Endothelial cell of umbilical vein (primary cell): ENCODE data around the gene SLC34A1. TPM values are rescaled to one million over a fixed set of nuclear protein-coding genes. Genes with fewer than 3 reads are reported as not detected.

Experiments
- BruUV-seq: library from RNA; stranded (reverse); fragments of 400-500 nt; replicated peaks from 2 replicates; lab custom pipeline; 2021; lab: Mats Ljungman, UMichigan
- CTCF ChIA-PET: fragments of 300-600, 350-600 bp; sonication (Branson Sonifier 250); formaldehyde crosslinking; loops from one replicate; lab custom pipeline; 2021; ENCODE audit warnings: antibody characterized with exemption, inconsistent platforms; lab: Charles Lee
- POLR2A ChIA-PET: fragments of 300-600, 350-600 bp; sonication (Branson Sonifier 250); formaldehyde crosslinking; loops from one replicate; lab custom pipeline; 2021; ENCODE audit warnings: antibody characterized with exemption, inconsistent platforms; lab: Charles Lee
- DNase-seq: peaks from one replicate; pipeline ENCODE4 v3.0.0-alpha.2; 2011; ENCODE audit warnings: low read depth, low spot score
- FAIRE-seq: peaks from 2 replicates; lab custom pipeline; 2011; peaks lifted over from hg19 to GRCh38; lab: Jason Lieb, UNC
- H2AFZ ChIP-seq: 2 replicates; pipeline ENCODE4 v1.6.0; 2012; ENCODE audit warnings: low read depth, low read length, control low read depth, inconsistent platforms
- H3K27ac ChIP-seq: 2 replicates; pipeline ENCODE4 v1.5.1; 2011; ENCODE audit warnings: low read depth, mild to moderate bottlenecking, control low read depth, low read length, moderate library complexity; ENCODE audit not compliant: insufficient read depth
- H3K27me3 ChIP-seq, 2 experiments: 2 replicates each; pipeline versions ENCODE4 v1.6.0 to v1.6.1; 2011; ENCODE audit warnings: low read length in 2 of 2, mixed read lengths in 1 of 2; ENCODE audit not compliant: control insufficient read depth in 2 of 2, insufficient read depth in 2 of 2
- H3K36me3 ChIP-seq, 2 experiments: 2 replicates in 1 of 2; 3 replicates in 1 of 2; pipeline ENCODE4 v1.5.1; 2011; ENCODE audit warnings: low read length in 2 of 2, mild to moderate bottlenecking in 1 of 2, moderate library complexity in 1 of 2; ENCODE audit not compliant: control insufficient read depth in 2 of 2, insufficient read depth in 2 of 2; ENCODE audit errors: extremely low read depth in 1 of 2
- H3K4me1 ChIP-seq: 3 replicates; pipeline ENCODE4 v1.5.1; 2011; ENCODE audit warnings: mild to moderate bottlenecking, low read length; ENCODE audit not compliant: control insufficient read depth, insufficient read depth; ENCODE audit errors: extremely low read depth
- H3K4me2 ChIP-seq: 2 replicates; pipeline ENCODE4 v1.6.1; 2011; ENCODE audit warnings: low read length, control low read depth, mixed read lengths; ENCODE audit not compliant: insufficient read depth
- H3K4me3 ChIP-seq, 3 experiments: fragments of 200-600 bp in 1 of 3; sonication (generic), shearing (Covaris generic) in 1 of 3; replicated peaks in 1 of 3; 2 replicates each; pipeline ENCODE4 v1.5.1; 2011 to 2016; ENCODE audit warnings: control low read depth in 3 of 3, low read length in 3 of 3, mild to moderate bottlenecking in 2 of 3, inconsistent platforms in 1 of 3, low read depth in 1 of 3, moderate library complexity in 1 of 3; ENCODE audit not compliant: insufficient read depth in 1 of 3
- H3K79me2 ChIP-seq: 2 replicates; pipeline ENCODE4 v1.6.0; 2012; ENCODE audit warnings: low read length, inconsistent platforms; ENCODE audit not compliant: control insufficient read depth, insufficient read depth
- H3K9ac ChIP-seq: replicated peaks from 2 replicates; pipeline ENCODE3; 2011; ENCODE audit warnings: low read length, control low read depth; ENCODE audit not compliant: insufficient read depth; ENCODE audit errors: extremely low read depth
- H3K9me1 ChIP-seq: replicated peaks from 3 replicates; pipeline ENCODE4 v1.6.0; 2011; ENCODE audit warnings: mild to moderate bottlenecking, low read length; ENCODE audit not compliant: control insufficient read depth, insufficient read depth; ENCODE audit errors: extremely low read depth
- H3K9me3 ChIP-seq: replicated peaks from 2 replicates; pipeline ENCODE4 v1.5.1; 2012; ENCODE audit warnings: low read length, inconsistent platforms; ENCODE audit not compliant: control insufficient read depth, insufficient read depth
- H4K20me1 ChIP-seq: replicated peaks from 2 replicates; pipeline ENCODE3; 2011; ENCODE audit warnings: mild to moderate bottlenecking, low read length; ENCODE audit not compliant: control insufficient read depth, insufficient read depth; ENCODE audit errors: extremely low read depth
- EZH2 ChIP-seq: IDR thresholded peaks from 2 replicates; pipeline ENCODE4 v1.6.1; 2012; ENCODE audit warnings: borderline replicate concordance, low read depth, mild to moderate bottlenecking, moderate library complexity, low read length, inconsistent platforms; ENCODE audit not compliant: severe bottlenecking
- FOS ChIP-seq: IDR thresholded peaks from 2 replicates; pipeline ENCODE4 v1.6.1; 2011; ENCODE audit warnings: mild to moderate bottlenecking, low read length, moderate library complexity, borderline replicate concordance; ENCODE audit not compliant: insufficient read depth
- GATA2 ChIP-seq: IDR thresholded peaks from 2 replicates; pipeline ENCODE4 v1.7.0; 2011; ENCODE audit warnings: low read depth, mild to moderate bottlenecking, moderate library complexity, mixed read lengths, low read length; ENCODE audit not compliant: insufficient read length, insufficient read depth
- POLR2A ChIP-seq: IDR thresholded peaks from 2 replicates; pipeline ENCODE4 v1.6.1; 2012; ENCODE audit warnings: low read depth, mild to moderate bottlenecking, control low read depth, low read length
- dilution Hi-C: fragments of 300-500 bp; cut with MboI; formaldehyde crosslinking; loops from one replicate; pipeline ENCODE4 v1.15.0; 2019; ENCODE audit warnings: low sequenced_read_pairs; ENCODE audit not compliant: extremely low pct_ligation_motif_present
- intact Hi-C: fragments of 100-400 bp; cut with micrococcal nuclease; formaldehyde crosslinking; loops from one replicate; pipeline ENCODE4 v1.10.0; 2022
- polyA plus RNA-seq, 4 experiments: library from polyadenylated mRNA; depleted of rRNA in 3 of 4; stranded (reverse) in 3 of 4; unstranded in 1 of 4; fragments of >200 nt; gene quantifications; 2 replicates each; pipeline versions ENCODE4 v1.2.1 to v1.2.3, GENCODE V29; 2011 to 2012; ENCODE audit warnings: missing spikeins in 1 of 4
- total RNA-seq: library from RNA; stranded (reverse); gene quantifications from 2 replicates; pipeline ENCODE4 v1.2.3, GENCODE V29; 2021
- TF ChIP-seq, protein P1 (sequence below), 2 donors: IDR thresholded peaks; 1 replicate in 1 of 2; 2 replicates in 1 of 2; pipeline ENCODE4 v1.5.1; 2011; ENCODE audit warnings: low read length in 2 of 2, mild to moderate bottlenecking in 2 of 2, moderate library complexity in 2 of 2, control low read depth in 1 of 2, inconsistent platforms in 1 of 2, low read depth in 1 of 2; ENCODE audit not compliant: insufficient read depth in 1 of 2; ENCODE audit errors: extremely low read depth in 1 of 2
- TF ChIP-seq, protein P2 (sequence below): IDR thresholded peaks from 2 replicates; pipeline ENCODE4 v1.6.1; 2011; ENCODE audit not compliant: insufficient read depth, insufficient read length

The SLC34A1 gene
- total and polyA plus RNA-seq, 2 donors (not counting 3 experiments of a cell fraction or from before 2014, with no cell fraction given): not detected

DNA sequence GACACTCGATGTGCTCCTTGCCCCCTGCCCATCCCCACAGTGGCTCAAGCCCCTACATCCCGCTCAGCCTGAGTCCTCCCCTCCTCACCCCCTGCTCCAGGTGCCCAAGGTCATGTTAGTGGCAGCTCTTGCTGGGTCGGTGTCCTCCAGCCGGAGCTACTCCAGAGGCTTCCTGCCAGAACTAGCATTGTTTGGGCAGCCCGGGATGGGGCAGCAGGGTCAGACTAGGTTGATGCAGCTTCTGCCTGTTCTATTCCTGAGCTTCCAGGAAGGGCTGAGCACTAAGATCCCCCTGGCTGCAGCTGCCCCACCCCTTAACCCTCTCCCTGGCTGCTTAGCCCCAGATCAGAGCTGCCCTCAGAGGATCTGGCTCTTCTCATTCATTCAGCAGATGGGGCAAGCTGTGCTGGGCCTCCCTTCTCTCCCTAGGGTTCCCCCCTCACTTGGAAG, 25.8 kb upstream of the SLC34A1 start:
- Histone ChIP-seq H3K27me3 (no peaks in the 10 kb centered on the region), H3K27ac (no peak overlapping the region), H3K4me2 (no peak overlapping the region), H3K9me3 (no peaks in the 10 kb centered on the region), H3K36me3 (no peaks in the 10 kb centered on the region), H3K4me1 (peaks cover 18% of the 10 kb centered on the region), H2AFZ (no peak overlapping the region), H3K79me2 (no peaks in the 10 kb centered on the region), H4K20me1 (no peaks in the 10 kb centered on the region), H3K9me1 (no peaks in the 10 kb centered on the region), H3K9ac (no peak overlapping the region), H3K4me3 (no peak overlapping the region)
- FAIRE-seq (peak; percentile 33), DNase-seq (no peak)
- dilution Hi-C loops (no loop called here), intact Hi-C loops (no loop called here)
- ChIA-PET CTCF (interaction anchor here (1.2 to 6.3 kb wide), 3 partner anchors 9 to 40 kb away, joined by 3 to 31 read pairs (median 9); no protein-coding TSS in a partner anchor), POLR2A (interaction anchor here (0.9 kb wide), 1 partner anchor 9 kb away, joined by 3 read pairs; no protein-coding TSS in a partner anchor)
- TF ChIP-seq GATA2: no peak
- TF ChIP-seq, protein P1, sequence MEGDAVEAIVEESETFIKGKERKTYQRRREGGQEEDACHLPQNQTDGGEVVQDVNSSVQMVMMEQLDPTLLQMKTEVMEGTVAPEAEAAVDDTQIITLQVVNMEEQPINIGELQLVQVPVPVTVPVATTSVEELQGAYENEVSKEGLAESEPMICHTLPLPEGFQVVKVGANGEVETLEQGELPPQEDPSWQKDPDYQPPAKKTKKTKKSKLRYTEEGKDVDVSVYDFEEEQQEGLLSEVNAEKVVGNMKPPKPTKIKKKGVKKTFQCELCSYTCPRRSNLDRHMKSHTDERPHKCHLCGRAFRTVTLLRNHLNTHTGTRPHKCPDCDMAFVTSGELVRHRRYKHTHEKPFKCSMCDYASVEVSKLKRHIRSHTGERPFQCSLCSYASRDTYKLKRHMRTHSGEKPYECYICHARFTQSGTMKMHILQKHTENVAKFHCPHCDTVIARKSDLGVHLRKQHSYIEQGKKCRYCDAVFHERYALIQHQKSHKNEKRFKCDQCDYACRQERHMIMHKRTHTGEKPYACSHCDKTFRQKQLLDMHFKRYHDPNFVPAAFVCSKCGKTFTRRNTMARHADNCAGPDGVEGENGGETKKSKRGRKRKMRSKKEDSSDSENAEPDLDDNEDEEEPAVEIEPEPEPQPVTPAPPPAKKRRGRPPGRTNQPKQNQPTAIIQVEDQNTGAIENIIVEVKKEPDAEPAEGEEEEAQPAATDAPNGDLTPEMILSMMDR (IDR thresholded peaks at IDR 0.05; ENCODE audit: extremely low read depth in 1 of 2, insufficient read depth in 1 of 2, low read depth in 1 of 2, low read length in 2 of 2): no peak
- no peak for TF ChIP-seq FOS
- TF ChIP-seq, protein P2, sequence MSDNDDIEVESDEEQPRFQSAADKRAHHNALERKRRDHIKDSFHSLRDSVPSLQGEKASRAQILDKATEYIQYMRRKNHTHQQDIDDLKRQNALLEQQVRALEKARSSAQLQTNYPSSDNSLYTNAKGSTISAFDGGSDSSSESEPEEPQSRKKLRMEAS: no peak
- TF ChIP-seq POLR2A: no peak
- no peak for TF ChIP-seq EZH2
- BruUV-seq: no TSS peak
